H9 (cell line): ENCODE results near the gene NXPH1. TPM values are rescaled to one million over a fixed set of nuclear protein-coding genes. Genes with fewer than 3 reads are reported as not detected.

ENCODE experiments used
- DNase-seq: peaks from one replicate; pipeline ENCODE4 v3.0.0-alpha.2; 2017
- H2AFZ ChIP-seq: one replicate; pipeline ENCODE4 v1.6.1; 2013; ENCODE audit warnings: mild to moderate bottlenecking, low read length, control low read depth, moderate library complexity
- H2AK5ac ChIP-seq: 2 replicates; pipeline ENCODE4 v1.6.1; 2013; ENCODE audit warnings: low read length, control low read depth, mixed read lengths; ENCODE audit not compliant: insufficient read length
- H2BK120ac ChIP-seq: one replicate; pipeline ENCODE4 v1.6.1; 2013; ENCODE audit warnings: low read depth, mild to moderate bottlenecking, low read length, control low read depth, inconsistent platforms; ENCODE audit not compliant: poor library complexity, severe bottlenecking
- H2BK12ac ChIP-seq: 2 replicates; pipeline ENCODE4 v1.6.1; 2013; ENCODE audit warnings: low read length, control low read depth, mixed read lengths, low read depth; ENCODE audit not compliant: insufficient read length
- H2BK15ac ChIP-seq: 2 replicates; pipeline ENCODE4 v1.6.1; 2013; ENCODE audit warnings: low read depth, low read length, control low read depth
- H2BK20ac ChIP-seq: one replicate; pipeline ENCODE4 v1.6.1; 2013; ENCODE audit warnings: low read depth, mild to moderate bottlenecking, low read length, control low read depth, inconsistent platforms; ENCODE audit not compliant: poor library complexity, severe bottlenecking
- H2BK5ac ChIP-seq: 2 replicates; pipeline ENCODE4 v1.6.1; 2013; ENCODE audit warnings: low read length, control low read depth, mixed read lengths; ENCODE audit not compliant: insufficient read length
- H3K14ac ChIP-seq: 2 replicates; pipeline ENCODE4 v1.6.1; 2013; ENCODE audit warnings: low read length, control low read depth; ENCODE audit not compliant: insufficient read depth
- H3K18ac ChIP-seq: 2 replicates; pipeline ENCODE4 v1.6.1; 2013; ENCODE audit warnings: low read depth, mild to moderate bottlenecking, mixed read lengths, low read length, control low read depth; ENCODE audit not compliant: insufficient read length
- H3K23ac ChIP-seq: 2 replicates; pipeline ENCODE4 v1.6.1; 2013; ENCODE audit warnings: low read length, control low read depth, mixed read lengths, low read depth; ENCODE audit not compliant: insufficient read length
- H3K23me2 ChIP-seq: 2 replicates; pipeline ENCODE4 v1.6.1; 2013; ENCODE audit warnings: low read depth, mild to moderate bottlenecking, mixed read lengths, low read length, control low read depth; ENCODE audit not compliant: insufficient read length, poor library complexity, severe bottlenecking
- H3K27ac ChIP-seq: 2 replicates; pipeline ENCODE4 v1.5.1; 2013; ENCODE audit warnings: low read length, control low read depth, mixed read lengths, low read depth; ENCODE audit not compliant: insufficient read length
- H3K27me3 ChIP-seq: 2 replicates; pipeline ENCODE4 v1.6.1; 2013; ENCODE audit warnings: low read length, control low read depth, inconsistent platforms; ENCODE audit not compliant: insufficient read depth
- H3K4ac ChIP-seq: 2 replicates; pipeline ENCODE4 v1.6.1; 2013; ENCODE audit warnings: low read depth, mild to moderate bottlenecking, control low read depth, inconsistent platforms, low read length, moderate library complexity
- H3K4me1 ChIP-seq: 2 replicates; pipeline ENCODE4 v1.6.1; 2013; ENCODE audit warnings: low read length, control low read depth, inconsistent platforms; ENCODE audit not compliant: insufficient read depth
- H3K4me2 ChIP-seq: 2 replicates; pipeline ENCODE4 v1.6.1; 2013; ENCODE audit warnings: low read length, control low read depth, mixed read lengths; ENCODE audit not compliant: insufficient read length, insufficient read depth
- H3K56ac ChIP-seq: 2 replicates; pipeline ENCODE4 v1.6.1; 2013; ENCODE audit warnings: low read depth, mild to moderate bottlenecking, mixed read lengths, low read length, control low read depth; ENCODE audit not compliant: insufficient read length
- H3K79me1 ChIP-seq: 2 replicates; pipeline ENCODE4 v1.6.1; 2013; ENCODE audit warnings: low read depth, mild to moderate bottlenecking, moderate library complexity, low read length, control low read depth, inconsistent platforms; ENCODE audit not compliant: insufficient read depth, poor library complexity, severe bottlenecking
- H3K79me2 ChIP-seq: 2 replicates; pipeline ENCODE4 v1.6.1; 2013; ENCODE audit warnings: low read length, control low read depth, inconsistent platforms; ENCODE audit not compliant: insufficient read depth
- H3K9ac ChIP-seq: 2 replicates; pipeline ENCODE4 v1.6.1; 2013; ENCODE audit warnings: low read length, control low read depth, mixed read lengths; ENCODE audit not compliant: insufficient read length; ENCODE audit errors: extremely low read depth
- H3K9me3 ChIP-seq: one replicate; pipeline ENCODE4 v1.6.1; 2013; ENCODE audit warnings: low read depth, low read length, inconsistent platforms; ENCODE audit not compliant: control insufficient read depth
- H3T11ph ChIP-seq: one replicate; pipeline ENCODE4 v1.6.1; 2013; ENCODE audit warnings: mild to moderate bottlenecking, low read length, control low read depth, inconsistent platforms
- H4K20me1 ChIP-seq: one replicate; pipeline ENCODE4 v1.6.1; 2013; ENCODE audit not compliant: control insufficient read depth, insufficient read length, insufficient read depth
- H4K5ac ChIP-seq: 2 replicates; pipeline ENCODE4 v1.6.1; 2013; ENCODE audit warnings: low read depth, mild to moderate bottlenecking, mixed read lengths, low read length, control low read depth; ENCODE audit not compliant: insufficient read length
- H4K8ac ChIP-seq: replicated peaks from 2 replicates; pipeline ENCODE4 v1.6.1; 2013; ENCODE audit warnings: low read length, control low read depth, mixed read lengths, low read depth; ENCODE audit not compliant: insufficient read length
- H4K91ac ChIP-seq: 2 replicates; pipeline ENCODE4 v1.6.1; 2013; ENCODE audit warnings: low read depth, mild to moderate bottlenecking, moderate library complexity, mixed read lengths, low read length, control low read depth; ENCODE audit not compliant: insufficient read length
- H3K27ac Mint-ChIP-seq, 3 experiments: 2 replicates in 2 of 3; 3 replicates in 1 of 3; pipeline ENCODE4 v1.8.0; 2020 to 2021; ENCODE audit warnings: mixed read lengths in 3 of 3, mild to moderate bottlenecking in 1 of 3, moderate library complexity in 1 of 3
- H3K27me3 Mint-ChIP-seq: 2 replicates; pipeline ENCODE4 v1.8.0; 2021; ENCODE audit warnings: low read depth, mild to moderate bottlenecking, moderate library complexity, mixed read lengths
- H3K36me3 Mint-ChIP-seq, 3 experiments: 2 replicates in 2 of 3; 3 replicates in 1 of 3; pipeline ENCODE4 v1.8.0; 2020 to 2021; ENCODE audit warnings: low read depth in 3 of 3, mixed read lengths in 3 of 3; ENCODE audit not compliant: insufficient read depth in 1 of 3
- H3K4me1 Mint-ChIP-seq, 2 experiments: 2 replicates each; pipeline ENCODE4 v1.8.0; 2020; ENCODE audit warnings: mixed read lengths in 2 of 2
- H3K4me3 Mint-ChIP-seq, 2 experiments: 2 replicates in 1 of 2; 3 replicates in 1 of 2; pipeline ENCODE4 v1.8.0; 2020 to 2021; ENCODE audit warnings: mild to moderate bottlenecking in 2 of 2, mixed read lengths in 2 of 2, moderate library complexity in 1 of 2
- H3K9me3 Mint-ChIP-seq, 2 experiments: 2 replicates in 1 of 2; 3 replicates in 1 of 2; pipeline ENCODE4 v1.8.0; 2020; ENCODE audit warnings: mild to moderate bottlenecking in 2 of 2, mixed read lengths in 2 of 2, moderate library complexity in 1 of 2
- CTCF ChIP-seq: fragments of 200-600 bp; sonication (generic); conservative IDR thresholded peaks from 3 replicates; pipeline ENCODE4 v1.8.0; 2021; ENCODE audit warnings: antibody characterized with exemption, mild to moderate bottlenecking
- WGBS: extraction: QIAGEN DNeasy Blood & Tissue Kit; methylation state at CpG from one replicate; pipeline ENCODE4 v1.1.7; 2013; ENCODE audit warnings: missing lambda C conversion rate, low lambda C conversion rate, mixed read lengths; ENCODE audit not compliant: insufficient read length; ENCODE audit errors: extremely low coverage; 5-methylcytosine and 5-hydroxymethylcytosine counted together
- long read RNA-seq: library from polyadenylated mRNA; unstranded; transcript quantifications from one replicate; pipeline ENCODE4 v2.0.0, GENCODE V29; 2020
- total RNA-seq: library from RNA; stranded (reverse); gene quantifications from 2 replicates; pipeline ENCODE4 v1.2.1, GENCODE V29; 2021

The NXPH1 gene
- 0.11 and 0.15 TPM in 2 replicates for total RNA-seq
- long read RNA-seq: 0 reads

- H3K23me2 ChIP-seq: peaks cover 32% of the 10 kb centered on the region
- H3K27ac ChIP-seq: no peak within 1 kb of the TSS
- H3K14ac ChIP-seq: no peak within 1 kb of the TSS
- DNase-seq: peak; percentile 63
- no peaks in the 10 kb centered on the region for H3K9me3 Mint-ChIP-seq
- H2BK5ac ChIP-seq: no peak within 1 kb of the TSS
- no peaks in the 10 kb centered on the region for H4K20me1 ChIP-seq
- no peak within 1 kb of the TSS for H3K27ac Mint-ChIP-seq
- TF ChIP-seq CTCF: peak; percentile 68
- peak within 1 kb of the TSS; percentile 87 for H3K4me2 ChIP-seq
- H2BK15ac ChIP-seq: no peak within 1 kb of the TSS
- H3K4me1 ChIP-seq: peaks cover 2% of the 10 kb centered on the region; the same call in 1 of the 2 replicates
- no peak within 1 kb of the TSS for H4K8ac ChIP-seq
- peaks cover 90% of the 10 kb centered on the region for H3K27me3 Mint-ChIP-seq
- H3K56ac ChIP-seq: no peak within 1 kb of the TSS
- H3T11ph ChIP-seq: no peak within 1 kb of the TSS
- peaks cover 41 to 46% of the 10 kb centered on the region in 2 experiments for H3K4me1 Mint-ChIP-seq
- no peak within 1 kb of the TSS for H2AFZ ChIP-seq
- H3K27me3 ChIP-seq: peaks cover 58% of the 10 kb centered on the region
- H3K4me3 Mint-ChIP-seq: peak within 1 kb of the TSS; percentile 74 to 84
- no peak within 1 kb of the TSS for H4K91ac ChIP-seq
- WGBS: no CpG with 5 or more reads among the region's 71 CpGs
- H3K18ac ChIP-seq: no peak within 1 kb of the TSS
- H3K4ac ChIP-seq: no peak within 1 kb of the TSS
- no peaks in the 10 kb centered on the region for H3K36me3 Mint-ChIP-seq
- H3K79me1 ChIP-seq: no peaks in the 10 kb centered on the region
- H2AK5ac ChIP-seq: no peak within 1 kb of the TSS
- H3K79me2 ChIP-seq: no peaks in the 10 kb centered on the region
- no peak within 1 kb of the TSS for H3K9ac ChIP-seq
- no peak within 1 kb of the TSS for H2BK20ac ChIP-seq
- no peak within 1 kb of the TSS for H3K23ac ChIP-seq
- H3K9me3 ChIP-seq: no peaks in the 10 kb centered on the region
- H2BK120ac ChIP-seq: no peak within 1 kb of the TSS
- H2BK12ac ChIP-seq: no peak within 1 kb of the TSS
- H4K5ac ChIP-seq: no peak within 1 kb of the TSS
Observed at GRCh38 chr7:8433477-8434289, at the start of gene NXPH1. TSS of gene NXPH1 (plus strand) at chr7:8433609.
